Chondrocyte (in vitro differentiated cells): ENCODE data around the gene SLC16A13. TPM values are rescaled to one million over a fixed set of nuclear protein-coding genes. Genes with fewer than 3 reads are reported as not detected.
A peak's percentile ranks its signal among the peaks of the same experiment; 100 is the strongest.
"Not testable (repeated sequence)": the region's sequence is repeated elsewhere in the genome, so short reads cannot be mapped to it uniquely, and the experiment has no call there.

Experiments used
- DNase-seq: peaks from one replicate; pipeline ENCODE4 v3.0.0; 2021; ENCODE audit warnings: mixed read lengths, low spot score
- H3K27ac Mint-ChIP-seq: one replicate; pipeline ENCODE4 v1.8.0; 2021; ENCODE audit warnings: mild to moderate bottlenecking, moderate library complexity, mixed read lengths; ENCODE audit not compliant: unreplicated experiment
- H3K27me3 Mint-ChIP-seq: 2 replicates; pipeline ENCODE4 v1.8.0; 2021; ENCODE audit warnings: low read depth, mixed read lengths
- H3K36me3 Mint-ChIP-seq: 2 replicates; pipeline ENCODE4 v1.8.0; 2021; ENCODE audit warnings: low read depth, mixed read lengths
- H3K4me1 Mint-ChIP-seq: 2 replicates; pipeline ENCODE4 v1.8.0; 2021; ENCODE audit warnings: low read depth, mild to moderate bottlenecking, mixed read lengths
- H3K4me3 Mint-ChIP-seq: one replicate; pipeline ENCODE4 v1.8.0; 2021; ENCODE audit warnings: mild to moderate bottlenecking, moderate library complexity, mixed read lengths; ENCODE audit not compliant: unreplicated experiment
- H3K9me3 Mint-ChIP-seq: 2 replicates; pipeline ENCODE4 v1.8.0; 2021; ENCODE audit warnings: low read depth, mixed read lengths
- CTCF ChIP-seq: fragments of 200-600 bp; sonication (generic); IDR thresholded peaks from 2 replicates; pipeline ENCODE4 v1.5.0; 2021; ENCODE audit warnings: antibody characterized with exemption, mild to moderate bottlenecking, moderate library complexity
- long read RNA-seq: library from polyadenylated mRNA; stranded (forward); transcript quantifications from one replicate; pipeline ENCODE4 v2.0.0, GENCODE V29; 2021
- total RNA-seq: library from RNA; stranded (reverse); gene quantifications from 3 replicates; pipeline ENCODE4 v1.2.1, GENCODE V29; 2021

The SLC16A13 gene
- 3.5 to 5.4 TPM (median 4.8 TPM) in 3 replicates for total RNA-seq
- long read RNA-seq, transcript SLC16A13-201 (4 exons, 1,748 nt) = major isoform, 5 of 6 reads
- long read RNA-seq, partial matches to known transcripts = 1 of 6 reads
- long read RNA-seq, other reads (novel, unspliced or antisense) = 0 of 6 reads

- DNase-seq = no peak
- Mint-ChIP-seq H3K4me3 (peak within 1 kb of the TSS; percentile 89), H3K36me3 (no peaks in the 10 kb centered on the region), H3K4me1 (peaks cover 16% of the 10 kb centered on the region), H3K27ac (peak within 1 kb of the TSS; percentile 89), H3K9me3 (no peaks in the 10 kb centered on the region), H3K27me3 (no peaks in the 10 kb centered on the region)
- TF ChIP-seq CTCF = no peak
Observed at GRCh38 chr17:7035591-7036368, at the start of gene SLC16A13. Gene SLC16A13 (plus strand): TSS chr17:7036015. CDS start chr17:7036383, 368 bp downstream.

- no peak for DNase-seq
- no peak overlapping the region for H3K4me3 Mint-ChIP-seq
- H3K27me3 Mint-ChIP-seq = no peaks in the 10 kb centered on the region
- no peak overlapping the region for H3K27ac Mint-ChIP-seq
- H3K4me1 Mint-ChIP-seq = no peaks in the 10 kb centered on the region
- TF ChIP-seq CTCF = no peak
- H3K9me3 Mint-ChIP-seq = no peaks in the 10 kb centered on the region
- peaks cover 1% of the 10 kb centered on the region for H3K36me3 Mint-ChIP-seq
Observed at GRCh38 chr17:6986676-6987075, 49.1 kb upstream of the SLC16A13 start.

GRCh38 chr17:6989779-6990178 is 46.0 kb upstream of the SLC16A13 start:
- H3K4me1 Mint-ChIP-seq = peaks cover 2% of the 10 kb centered on the region
- no peaks in the 10 kb centered on the region for H3K9me3 Mint-ChIP-seq
- DNase-seq = no peak
- H3K36me3 Mint-ChIP-seq = peaks cover 1% of the 10 kb centered on the region
- H3K4me3 Mint-ChIP-seq = no peak overlapping the region
- no peaks in the 10 kb centered on the region for H3K27me3 Mint-ChIP-seq
- no peak overlapping the region for H3K27ac Mint-ChIP-seq
- no peak for TF ChIP-seq CTCF

- not testable (repeated sequence) for H3K4me3 Mint-ChIP-seq, H3K27ac Mint-ChIP-seq, H3K4me1 Mint-ChIP-seq, H3K27me3 Mint-ChIP-seq, DNase-seq, H3K9me3 Mint-ChIP-seq
- peaks cover 14% of the 10 kb centered on the region for H3K36me3 Mint-ChIP-seq
Observed at GRCh38 chr17:6993613-6994056, 42.2 kb upstream of the SLC16A13 start.

GRCh38 chr17:6994118-6994598 is 41.7 kb upstream of the SLC16A13 start:
- Mint-ChIP-seq H3K9me3 (no peaks in the 10 kb centered on the region), H3K27ac (no peak overlapping the region), H3K27me3 (no peaks in the 10 kb centered on the region), H3K36me3 (peaks cover 14% of the 10 kb centered on the region), H3K4me1 (peaks cover 5% of the 10 kb centered on the region), H3K4me3 (no peak overlapping the region)
- DNase-seq = no peak
- TF ChIP-seq CTCF = no peak
